Activated CD8-positive, alpha-beta T cell treated with anti-CD3 and anti-CD28 coated beads for 36 hours (primary cell): ENCODE measurements around the gene RASSF8. TPM values are rescaled to one million over a fixed set of nuclear protein-coding genes. Genes with fewer than 3 reads are reported as not detected.

Experiments
- ATAC-seq: fragments of 200-7000 bp; cut with Tn5 transposase; one replicate; pipeline ENCODE4 v1.10.0; 2021; ENCODE audit warnings: mild to moderate bottlenecking, moderate library complexity
- CTCF ChIA-PET: fragments of 350-600 bp; sonication (Branson Sonifier 250); formaldehyde crosslinking; loops from one replicate; lab custom pipeline; 2021; ENCODE audit warnings: antibody characterized with exemption; lab: Charles Lee
- POLR2A ChIA-PET: fragments of 350-600 bp; sonication (Branson Sonifier 250); formaldehyde crosslinking; loops from one replicate; lab custom pipeline; 2021; ENCODE audit warnings: antibody characterized with exemption; lab: Charles Lee
- DNase-seq: peaks from one replicate; pipeline ENCODE4 v3.0.0-alpha.2; 2020
- H3K27ac Mint-ChIP-seq: one replicate; pipeline ENCODE4 v1.8.0; 2021; ENCODE audit warnings: mild to moderate bottlenecking, mixed read lengths
- H3K27me3 Mint-ChIP-seq: one replicate; pipeline ENCODE4 v1.8.0; 2021; ENCODE audit warnings: mixed read lengths
- H3K36me3 Mint-ChIP-seq: one replicate; pipeline ENCODE4 v1.8.0; 2021; ENCODE audit warnings: low read depth, mixed read lengths
- H3K4me1 Mint-ChIP-seq: one replicate; pipeline ENCODE4 v1.8.0; 2021; ENCODE audit warnings: low read depth, mixed read lengths
- H3K4me3 Mint-ChIP-seq: one replicate; pipeline ENCODE4 v1.8.0; 2021; ENCODE audit warnings: mild to moderate bottlenecking, moderate library complexity, mixed read lengths
- H3K9me3 Mint-ChIP-seq: one replicate; pipeline ENCODE4 v1.8.0; 2021; ENCODE audit warnings: mixed read lengths
- CTCF ChIP-seq: fragments of 200-600 bp; IDR thresholded peaks from one replicate; pipeline ENCODE4 v1.8.0; 2022; ENCODE audit warnings: antibody characterized with exemption, mild to moderate bottlenecking
- intact Hi-C: fragments of 100-400 bp; cut with micrococcal nuclease; formaldehyde crosslinking; loops from one replicate; pipeline ENCODE4 v1.10.0; 2022
- total RNA-seq, 2 experiments: library from RNA; stranded (reverse); gene quantifications; one replicate each; pipeline ENCODE4 v1.2.3, GENCODE V29; 2021

The RASSF8 gene
- total RNA-seq, 2 experiments from 2014 or later, result not detected

- ChIA-PET POLR2A (no interaction called here), CTCF (no interaction called here)
- no peak for DNase-seq
- H3K36me3 Mint-ChIP-seq, result no peaks in the 10 kb centered on the region
- no peaks in the 10 kb centered on the region for H3K9me3 Mint-ChIP-seq
- intact Hi-C loops, result no loop called here
- H3K4me3 Mint-ChIP-seq, result no peak overlapping the region
- no peaks in the 10 kb centered on the region for H3K27me3 Mint-ChIP-seq
- H3K27ac Mint-ChIP-seq, result no peak overlapping the region
- H3K4me1 Mint-ChIP-seq, result no peaks in the 10 kb centered on the region
- no peak for TF ChIP-seq CTCF
- ATAC-seq, result no peak
Observed at GRCh38 chr12:25929142-25929541, 29.3 kb upstream of the RASSF8 start.

- no peaks in the 10 kb centered on the region for H3K36me3 Mint-ChIP-seq
- intact Hi-C loops, result no loop called here
- no peak for TF ChIP-seq CTCF
- no peak overlapping the region for H3K4me3 Mint-ChIP-seq
- ChIA-PET POLR2A (no interaction called here), CTCF (no interaction called here)
- H3K27me3 Mint-ChIP-seq, result no peaks in the 10 kb centered on the region
- ATAC-seq, result no peak
- no peak for DNase-seq
- H3K9me3 Mint-ChIP-seq, result no peaks in the 10 kb centered on the region
- H3K4me1 Mint-ChIP-seq, result no peaks in the 10 kb centered on the region
- no peak overlapping the region for H3K27ac Mint-ChIP-seq
Observed at GRCh38 chr12:25932971-25933370, 25.5 kb upstream of the RASSF8 start.

GRCh38 chr12:25934456-25934855 is 24.0 kb upstream of the RASSF8 start:
- POLR2A ChIA-PET, result interaction anchor here (0.6 kb wide), 1 partner anchor 37 kb away, joined by 4 read pairs; no protein-coding TSS in a partner anchor
- TF ChIP-seq CTCF, result no peak
- Mint-ChIP-seq H3K9me3 (no peaks in the 10 kb centered on the region), H3K27ac (no peak overlapping the region), H3K4me3 (no peak overlapping the region), H3K36me3 (no peaks in the 10 kb centered on the region), H3K4me1 (no peaks in the 10 kb centered on the region), H3K27me3 (no peaks in the 10 kb centered on the region)
- no peak for DNase-seq
- ATAC-seq, result no peak
- intact Hi-C loops, result no loop called here
- CTCF ChIA-PET, result no interaction called here

GRCh38 chr12:25935355-25936144 is 22.9 kb upstream of the RASSF8 start:
- no peak for DNase-seq
- H3K9me3 Mint-ChIP-seq, result no peaks in the 10 kb centered on the region
- no peak for ATAC-seq
- no peaks in the 10 kb centered on the region for H3K4me1 Mint-ChIP-seq
- H3K27ac Mint-ChIP-seq, result no peak overlapping the region
- no peaks in the 10 kb centered on the region for H3K27me3 Mint-ChIP-seq
- no peak overlapping the region for H3K4me3 Mint-ChIP-seq
- TF ChIP-seq CTCF, result no peak
- CTCF ChIA-PET, result no interaction called here
- POLR2A ChIA-PET, result no interaction called here
- intact Hi-C loops, result no loop called here
- H3K36me3 Mint-ChIP-seq, result no peaks in the 10 kb centered on the region

- DNase-seq (no peak), ATAC-seq (no peak)
- no peak overlapping the region for H3K4me3 Mint-ChIP-seq
- H3K36me3 Mint-ChIP-seq, result no peaks in the 10 kb centered on the region
- no peaks in the 10 kb centered on the region for H3K4me1 Mint-ChIP-seq
- intact Hi-C loops, result no loop called here
- H3K27me3 Mint-ChIP-seq, result no peaks in the 10 kb centered on the region
- no peak for TF ChIP-seq CTCF
- ChIA-PET CTCF (no interaction called here), POLR2A (no interaction called here)
- no peak overlapping the region for H3K27ac Mint-ChIP-seq
- no peaks in the 10 kb centered on the region for H3K9me3 Mint-ChIP-seq
Observed at GRCh38 chr12:25937096-25937495, 21.4 kb upstream of the RASSF8 start.
